Osteoblast (primary cell): ENCODE measurements around the gene DPP10. TPM values are rescaled to one million over a fixed set of nuclear protein-coding genes. Genes with fewer than 3 reads are reported as not detected.

Experiments
- DNase-seq: peaks from one replicate; pipeline ENCODE4 v3.0.0; 2011; ENCODE audit warnings: low spot score, mixed read lengths; ENCODE audit not compliant: insufficient read length; ENCODE audit errors: missing footprints
- H2AFZ ChIP-seq: 2 replicates; pipeline ENCODE4 v1.6.0; 2011; ENCODE audit warnings: mild to moderate bottlenecking, low read length
- H3K27ac ChIP-seq: 2 replicates; pipeline ENCODE4 v1.5.1; 2011; ENCODE audit warnings: mild to moderate bottlenecking, low read depth, low read length, moderate library complexity
- H3K27me3 ChIP-seq: 2 replicates; pipeline ENCODE4 v1.6.0; 2012; ENCODE audit warnings: mild to moderate bottlenecking, control low read depth, inconsistent platforms, low read length, moderate library complexity; ENCODE audit not compliant: insufficient read depth
- H3K36me3 ChIP-seq: 2 replicates; pipeline ENCODE4 v1.5.1; 2011; ENCODE audit warnings: mild to moderate bottlenecking, low read length, control low read depth, moderate library complexity; ENCODE audit not compliant: insufficient read depth
- H3K4me1 ChIP-seq: 2 replicates; pipeline ENCODE4 v1.5.1; 2011; ENCODE audit warnings: mild to moderate bottlenecking, low read length, control low read depth, moderate library complexity; ENCODE audit not compliant: insufficient read depth
- H3K4me2 ChIP-seq: 2 replicates; pipeline ENCODE4 v1.6.0; 2011; ENCODE audit warnings: mild to moderate bottlenecking, low read length; ENCODE audit not compliant: insufficient read depth
- H3K4me3 ChIP-seq: fragments of 200-600 bp; sonication (generic); 3 replicates; pipeline ENCODE4 v1.5.1; 2012; ENCODE audit warnings: mild to moderate bottlenecking, low read length, inconsistent platforms; ENCODE audit not compliant: insufficient read depth
- H3K79me2 ChIP-seq: 2 replicates; pipeline ENCODE4 v1.6.0; 2012; ENCODE audit warnings: mild to moderate bottlenecking, low read length, control low read depth, inconsistent platforms; ENCODE audit not compliant: insufficient read depth
- H3K9me3 ChIP-seq: 2 replicates; pipeline ENCODE4 v1.5.1; 2011; ENCODE audit warnings: low read depth, low read length, control low read depth
- H4K20me1 ChIP-seq: 2 replicates; pipeline ENCODE4 v1.6.0; 2012; ENCODE audit warnings: mild to moderate bottlenecking, low read length, control low read depth; ENCODE audit not compliant: insufficient read depth
- CTCF ChIP-seq: IDR thresholded peaks from 2 replicates; pipeline ENCODE4 v1.5.1; 2011; ENCODE audit warnings: mild to moderate bottlenecking, low read depth, low read length, moderate library complexity; ENCODE audit errors: extremely low read depth
- total RNA-seq: library from RNA; depleted of rRNA; stranded (reverse); fragments of >200 nt; gene quantifications from 2 replicates; pipeline ENCODE4 v1.2.3, GENCODE V29; 2012

DPP10 gene
- total RNA-seq, 1 donor = not detected

- H4K20me1 ChIP-seq = no peaks in the 10 kb centered on the region
- H3K9me3 ChIP-seq = peaks cover 7% of the 10 kb centered on the region
- H3K27me3 ChIP-seq = no peaks in the 10 kb centered on the region
- no peaks in the 10 kb centered on the region for H3K4me1 ChIP-seq
- no peak for TF ChIP-seq CTCF
- no peaks in the 10 kb centered on the region for H3K79me2 ChIP-seq
- H3K27ac ChIP-seq = no peak overlapping the region
- DNase-seq = no peak
- H3K4me2 ChIP-seq = no peak overlapping the region
- no peak overlapping the region for H3K4me3 ChIP-seq
- no peaks in the 10 kb centered on the region for H3K36me3 ChIP-seq
- no peak overlapping the region for H2AFZ ChIP-seq
Observed at GRCh38 chr2:115115135-115115534, 672.7 kb downstream of the DPP10 start.

GRCh38 chr2:115118306-115118705, 675.9 kb downstream of the DPP10 start:
- Histone ChIP-seq H3K4me1 (no peaks in the 10 kb centered on the region), H3K9me3 (peaks cover 6% of the 10 kb centered on the region), H2AFZ (no peak overlapping the region), H4K20me1 (no peaks in the 10 kb centered on the region), H3K4me3 (no peak overlapping the region), H3K36me3 (no peaks in the 10 kb centered on the region), H3K4me2 (no peak overlapping the region), H3K79me2 (no peaks in the 10 kb centered on the region), H3K27ac (no peak overlapping the region), H3K27me3 (no peaks in the 10 kb centered on the region)
- no peak for TF ChIP-seq CTCF
- no peak for DNase-seq

GRCh38 chr2:115119086-115119485, 676.6 kb downstream of the DPP10 start:
- Histone ChIP-seq H3K9me3 (peaks cover 6% of the 10 kb centered on the region), H3K4me3 (no peak overlapping the region), H3K79me2 (no peaks in the 10 kb centered on the region), H3K27me3 (no peaks in the 10 kb centered on the region), H3K27ac (no peak overlapping the region), H3K4me2 (no peak overlapping the region), H3K4me1 (no peaks in the 10 kb centered on the region), H4K20me1 (no peaks in the 10 kb centered on the region), H3K36me3 (no peaks in the 10 kb centered on the region), H2AFZ (no peak overlapping the region)
- DNase-seq = no peak
- TF ChIP-seq CTCF = no peak

GRCh38 chr2:115122701-115123100, 680.3 kb downstream of the DPP10 start:
- Histone ChIP-seq H3K27ac (no peak overlapping the region), H2AFZ (no peak overlapping the region), H3K27me3 (no peaks in the 10 kb centered on the region), H4K20me1 (no peaks in the 10 kb centered on the region), H3K4me1 (no peaks in the 10 kb centered on the region), H3K79me2 (no peaks in the 10 kb centered on the region), H3K4me3 (no peak overlapping the region), H3K36me3 (no peaks in the 10 kb centered on the region), H3K4me2 (no peak overlapping the region), H3K9me3 (peaks cover 10% of the 10 kb centered on the region)
- TF ChIP-seq CTCF = no peak
- no peak for DNase-seq
